NCI-H1930 (cell line): ENCODE data around the gene POLE.

ENCODE experiments used
- DNase-seq, 2 experiments: peaks; one replicate each; lab custom pipeline; 2025; lab: John Stamatoyannopoulos, UW

Gene POLE

GRCh38 chr12:132686825-132687210 is 324 bp downstream of the POLE start:
- no peak for DNase-seq

DNA sequence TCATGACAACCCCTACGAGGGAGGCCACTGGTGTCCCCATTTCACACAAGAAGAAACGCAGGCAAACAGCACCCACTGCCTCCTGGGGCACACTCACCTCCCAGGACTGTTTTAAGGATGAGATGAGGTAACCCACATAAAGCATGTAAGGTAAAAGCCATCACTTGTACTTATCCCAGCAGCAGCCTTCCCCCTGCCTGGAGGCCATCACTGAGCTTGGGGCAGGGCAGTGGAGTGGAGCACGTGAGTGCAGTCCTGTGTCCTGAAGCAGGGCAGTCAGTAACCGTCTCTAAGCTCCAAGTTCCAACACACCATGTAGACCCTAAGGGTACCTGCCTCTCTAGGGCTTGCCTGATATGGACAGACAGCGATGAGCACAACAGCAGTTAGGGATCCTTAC is 1.7 kb downstream of the POLE start:
- no peak for DNase-seq

DNA sequence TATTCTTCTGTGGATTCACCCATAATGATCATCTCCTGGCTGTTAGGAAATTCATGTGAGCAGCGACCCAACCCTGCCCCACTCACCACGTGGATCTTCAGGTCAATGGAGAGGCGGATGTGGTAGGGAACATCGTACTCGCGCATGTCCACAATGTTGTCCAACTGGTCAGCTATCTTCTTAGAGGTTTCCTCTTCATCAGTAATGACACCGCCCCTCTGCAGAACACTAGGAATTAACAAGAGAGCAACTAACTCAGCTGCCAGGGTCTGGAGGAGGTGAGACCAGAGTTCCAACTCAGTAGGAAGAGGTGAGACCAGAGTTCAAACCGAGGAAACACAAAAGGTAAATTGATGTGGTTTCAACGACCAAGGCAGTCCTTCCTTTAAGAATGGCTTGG is 9.7 kb downstream of the POLE start:
- DNase-seq: no peak

DNA sequence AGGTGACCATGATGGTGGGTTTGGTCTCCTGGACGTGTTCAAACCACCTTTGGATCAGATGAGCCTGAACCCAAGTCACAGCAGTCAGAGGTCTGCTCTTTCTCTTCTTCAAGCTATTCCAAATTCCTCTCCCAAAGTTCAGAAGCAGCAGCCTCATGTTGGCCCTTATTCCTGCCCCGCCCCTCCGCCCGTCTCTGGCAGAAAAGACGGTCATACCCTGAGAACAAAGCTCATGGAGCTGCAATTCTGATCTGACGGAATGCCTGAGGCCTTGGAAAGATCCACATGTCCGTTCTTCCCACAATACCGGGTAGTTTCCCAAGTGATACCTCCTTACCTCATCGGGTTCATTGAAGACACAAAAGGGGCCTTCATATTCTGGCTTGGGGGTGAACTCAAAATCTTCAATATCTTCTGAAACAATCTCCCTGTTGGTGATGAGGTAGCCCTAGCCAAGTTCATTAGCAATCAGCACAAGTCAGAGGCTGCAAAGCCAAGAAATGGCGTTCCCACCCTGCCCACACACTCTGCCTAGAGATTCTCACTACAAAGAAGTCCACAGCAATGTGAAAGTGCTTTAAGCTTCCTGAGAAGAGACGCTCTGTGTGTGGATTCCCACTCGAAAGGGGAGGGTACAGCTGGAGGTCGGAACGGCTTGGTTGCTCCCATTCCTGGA is 11.2 kb downstream of the POLE start:
- no peak for DNase-seq

- DNase-seq: no peak
These were observed 12.6 kb downstream of the POLE start for GRCh38 chr12:132674561-132674960.

DNA sequence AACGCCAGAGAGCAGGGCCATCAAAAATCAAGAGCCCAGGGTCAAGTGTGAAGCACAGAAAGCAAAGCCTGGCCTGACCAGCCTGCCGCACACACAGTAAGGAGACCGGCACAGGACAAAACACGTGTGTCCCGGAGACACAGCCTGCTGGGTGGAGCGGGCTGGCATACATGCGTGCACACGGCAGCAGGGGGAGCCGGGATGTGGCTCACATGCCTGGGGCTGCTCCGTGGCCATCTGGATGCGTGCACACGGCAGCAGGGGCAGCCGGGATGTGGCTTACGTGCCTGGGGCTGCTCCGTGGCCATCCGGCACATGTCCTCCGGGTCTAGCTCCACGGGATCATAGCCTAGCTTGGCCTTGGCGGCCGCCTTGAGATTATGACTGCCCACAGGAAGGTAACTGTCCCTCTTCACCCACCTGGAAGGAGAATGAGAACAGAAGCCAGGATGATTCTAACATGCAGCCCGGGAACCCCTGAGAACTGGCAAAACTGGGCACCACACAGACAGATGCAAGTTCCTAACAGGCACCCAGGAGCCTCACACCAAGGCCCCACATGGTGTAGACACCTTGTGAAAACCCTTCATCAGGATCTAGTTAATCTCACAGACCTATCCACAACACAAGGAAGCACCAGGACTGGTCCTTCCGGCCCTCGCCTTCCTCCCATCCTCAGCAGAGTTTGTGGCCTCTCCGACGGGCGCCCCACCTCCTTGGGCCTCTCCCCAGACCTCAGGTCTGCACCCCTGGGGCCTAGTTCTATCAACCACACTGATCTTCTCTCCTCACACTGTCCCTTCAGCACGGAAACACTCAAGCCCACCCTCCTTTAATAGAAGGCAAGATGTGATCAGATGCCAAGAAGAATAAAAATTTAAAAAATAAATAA is 13.6 kb downstream of the POLE start:
- no peak for DNase-seq

- DNase-seq: no peak
These were observed 14.5 kb downstream of the POLE start for GRCh38 chr12:132672678-132673077.

DNA sequence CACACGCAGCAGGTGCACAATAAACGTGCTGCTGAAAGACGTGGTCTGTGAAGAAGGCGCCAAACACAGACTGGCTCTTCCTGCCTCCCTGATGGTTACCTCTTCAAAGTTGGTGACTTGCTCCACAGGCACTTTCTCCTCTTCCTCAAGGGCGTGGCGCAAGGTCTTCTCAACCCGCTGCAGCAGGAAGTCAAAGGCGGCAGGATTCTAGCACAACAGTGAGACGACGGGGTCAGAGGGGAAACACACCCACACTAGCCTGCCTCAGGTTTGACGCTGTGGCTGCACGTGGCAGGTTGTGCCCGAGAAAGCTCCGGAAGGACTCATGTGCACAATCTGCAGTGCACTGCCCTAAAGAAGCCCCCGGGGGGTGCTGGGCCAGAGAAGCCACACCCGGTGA is 15.0 kb downstream of the POLE start:
- no peak for DNase-seq

- no peak for DNase-seq
These were observed 17.8 kb downstream of the POLE start for GRCh38 chr12:132669166-132669879.

- no peak for DNase-seq
These were observed 18.7 kb downstream of the POLE start for GRCh38 chr12:132668191-132669088.

DNA sequence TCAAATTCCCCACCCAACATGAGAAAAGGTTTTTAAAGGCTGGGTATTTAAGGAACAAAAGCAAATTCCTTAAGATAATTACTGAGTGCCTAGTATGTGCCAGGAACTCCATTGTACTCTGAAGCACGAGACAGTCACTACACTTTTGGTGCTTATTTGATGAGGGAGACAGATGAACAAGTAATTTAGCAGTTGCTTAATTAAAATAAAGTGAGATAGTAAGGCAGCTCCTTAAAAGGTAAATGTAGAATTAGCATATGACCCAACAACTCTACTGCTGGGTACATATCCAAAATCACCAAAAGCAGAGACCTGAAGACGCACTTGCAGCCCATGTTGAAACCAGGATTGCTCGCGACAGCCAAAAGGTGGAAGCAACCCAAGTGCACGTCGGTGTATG is 21.3 kb downstream of the POLE start:
- DNase-seq: no peak

DNA sequence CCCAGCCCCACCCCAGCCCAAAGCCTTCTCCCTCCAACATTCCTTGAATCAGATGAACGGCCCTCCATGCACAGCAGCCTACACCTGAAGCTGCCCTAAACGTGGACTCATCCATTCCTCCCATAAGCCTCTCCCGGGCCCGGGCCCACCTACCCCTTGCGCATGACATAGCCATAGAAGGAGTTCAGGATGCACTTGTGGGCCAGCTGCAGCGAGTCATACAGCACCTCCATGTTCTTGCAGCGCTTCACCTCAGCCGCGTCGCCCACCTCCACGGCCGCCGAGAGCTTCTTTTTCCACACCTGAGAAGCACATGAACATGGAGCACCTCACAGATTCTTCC is 22.0 kb downstream of the POLE start:
- no peak for DNase-seq

GRCh38 chr12:132664206-132665148 is 22.7 kb downstream of the POLE start:
- no peak for DNase-seq

DNA sequence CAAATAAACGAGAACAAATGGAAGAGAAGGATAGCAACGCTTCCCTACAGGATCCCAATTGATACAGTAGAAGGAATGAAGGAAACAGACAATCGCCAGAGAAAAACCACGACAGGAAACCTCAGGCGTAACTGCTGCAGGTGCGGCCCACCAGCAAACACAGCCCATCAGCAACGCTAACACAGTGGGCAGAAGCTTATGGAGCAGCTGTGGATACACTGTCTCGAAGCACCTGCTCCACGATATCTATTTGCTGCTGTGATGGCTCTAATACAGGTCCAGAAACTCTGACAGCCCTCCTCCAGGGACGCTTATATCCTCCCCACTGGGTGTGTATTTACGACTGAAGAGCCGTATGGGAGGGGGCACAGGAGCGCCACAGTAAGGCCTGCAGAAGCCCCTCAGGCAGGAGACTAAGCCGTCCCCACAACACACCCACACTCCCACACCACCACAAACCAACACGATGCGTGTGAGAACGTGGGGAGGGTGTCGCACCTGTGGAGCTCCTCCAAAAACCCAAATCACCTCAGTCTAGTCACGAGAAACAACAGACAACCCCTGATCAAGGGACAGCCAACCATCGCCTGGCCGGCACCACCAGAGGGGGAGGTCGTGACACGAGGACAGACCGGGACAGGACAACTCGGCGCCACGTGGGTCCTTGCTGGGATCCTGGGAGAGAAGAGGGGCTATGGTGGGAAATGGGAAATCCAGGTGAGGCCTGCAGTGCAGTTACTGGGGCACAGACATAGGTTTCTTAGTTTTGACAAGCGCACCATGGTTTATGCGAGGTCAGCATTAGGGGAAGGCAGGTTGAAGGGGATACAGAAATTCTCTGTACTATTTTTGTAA is 24.0 kb downstream of the POLE start:
- DNase-seq: no peak

DNA sequence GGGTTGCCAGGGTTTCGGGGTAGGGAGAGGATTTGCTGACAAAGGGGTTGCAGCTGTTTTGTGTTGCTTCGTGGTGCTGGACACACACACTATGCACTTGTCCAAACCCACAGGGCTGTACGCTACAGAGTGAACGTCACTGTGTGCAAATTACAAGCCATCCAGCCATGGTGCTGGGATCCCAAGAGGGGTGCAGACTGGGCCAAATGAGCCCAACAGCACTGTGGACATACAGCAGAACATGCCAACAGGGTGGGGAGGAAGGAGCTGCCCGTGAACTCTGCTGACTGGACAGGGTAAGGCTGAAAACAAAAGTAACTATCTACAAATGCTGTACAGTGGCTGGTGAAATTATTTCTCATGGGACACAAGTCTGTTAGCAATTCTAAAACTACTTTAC is 25.2 kb downstream of the POLE start:
- DNase-seq: no peak

DNA sequence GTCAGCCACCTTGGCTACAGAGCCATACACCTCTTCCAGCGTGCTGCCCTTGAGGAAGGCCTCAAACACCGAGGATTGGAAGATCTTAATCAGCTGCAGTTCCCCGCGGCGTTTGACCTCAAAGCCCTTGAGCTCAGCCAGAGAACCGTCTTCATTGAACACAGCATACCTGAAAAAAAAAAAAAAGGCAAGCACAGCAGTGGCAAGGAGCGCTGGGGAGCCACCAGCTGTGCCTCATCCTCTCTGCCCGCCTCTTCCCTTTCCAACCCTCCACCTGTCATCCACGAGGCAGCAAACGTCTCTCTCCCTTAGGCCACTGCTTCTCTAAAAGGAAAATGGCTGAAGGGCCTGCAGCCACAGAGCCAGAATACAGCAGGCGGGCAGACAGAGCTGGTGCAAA is 26.1 kb downstream of the POLE start:
- no peak for DNase-seq

- no peak for DNase-seq
These were observed 27.1 kb downstream of the POLE start for GRCh38 chr12:132660052-132660451.

- DNase-seq: no peak
These were observed 28.0 kb downstream of the POLE start for GRCh38 chr12:132659146-132659545.

DNA sequence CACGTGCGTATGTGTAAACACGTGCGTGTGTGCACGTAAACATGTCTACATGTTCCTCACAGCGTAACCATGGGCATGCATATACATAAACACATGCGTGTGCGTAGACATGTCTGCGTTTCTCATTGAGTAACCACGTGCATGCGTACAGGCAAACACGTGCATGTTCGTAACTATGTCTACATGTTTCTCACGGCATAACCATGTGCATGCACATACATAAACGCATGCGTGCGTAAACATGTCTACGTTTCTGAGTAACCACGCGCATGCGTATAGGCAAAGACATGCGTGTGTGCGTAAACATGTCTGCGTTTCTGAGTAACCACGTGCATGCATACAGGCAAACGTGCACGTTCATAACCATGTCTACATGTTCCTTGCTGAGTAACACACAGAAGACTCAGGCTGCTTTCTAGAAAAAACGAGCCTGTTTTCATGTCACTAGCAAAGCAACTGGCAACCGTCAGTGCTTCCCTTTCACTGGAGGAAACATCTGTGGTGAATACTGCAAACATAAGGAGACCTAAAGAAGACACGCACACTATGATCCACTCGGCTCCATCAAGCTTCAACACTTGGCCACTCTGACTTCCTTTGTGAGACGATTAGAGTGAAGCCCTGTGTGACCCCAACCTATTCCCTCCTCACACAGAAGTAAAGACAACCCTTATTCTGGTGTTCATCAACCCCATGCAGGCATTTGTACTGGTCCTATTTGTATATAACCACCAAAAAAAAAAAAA is 28.8 kb downstream of the POLE start:
- no peak for DNase-seq
